Suprapubic skin (tissue), 4 donors: Measurements from ENCODE around the gene GEMIN5. TPM values are rescaled to one million over a fixed set of nuclear protein-coding genes. Genes with fewer than 3 reads are reported as not detected.
A peak's percentile ranks its signal among the peaks of the same experiment; 100 is the strongest.
"Not testable (repeated sequence)": the region's sequence is repeated elsewhere in the genome, so short reads cannot be mapped to it uniquely, and the experiment has no call there.

Experiments
- DNase-seq, 2 donors: peaks; one replicate each; pipeline ENCODE4 v3.0.0-alpha.2; 2019; ENCODE audit warnings: low spot score in 2 of 2
- H3K27ac ChIP-seq: fragments of 200-600 bp; sonication (generic); one replicate; pipeline ENCODE4 v1.5.1; 2019
- H3K27me3 ChIP-seq: fragments of 200-600 bp; sonication (generic); one replicate; pipeline ENCODE4 v1.5.1; 2019
- H3K36me3 ChIP-seq: fragments of 200-600 bp; sonication (generic); one replicate; pipeline ENCODE4 v1.5.1; 2019
- H3K4me1 ChIP-seq: fragments of 200-600 bp; sonication (generic); one replicate; pipeline ENCODE4 v1.5.1; 2019
- H3K4me3 ChIP-seq: fragments of 200-600 bp; sonication (generic); one replicate; pipeline ENCODE4 v1.5.1; 2019; ENCODE audit warnings: mild to moderate bottlenecking
- H3K9me3 ChIP-seq: fragments of 200-600 bp; sonication (generic); one replicate; pipeline ENCODE4 v1.5.1; 2019
- CTCF ChIP-seq, 2 donors: fragments of 200-600 bp in 1 of 2; fragments of 450-650 bp in 1 of 2; sonication (generic) in 1 of 2; IDR thresholded peaks; one replicate each; pipeline ENCODE4 v1.5.1; 2016 to 2019; ENCODE audit warnings: antibody characterized with exemption in 2 of 2, mild to moderate bottlenecking in 1 of 2, moderate library complexity in 1 of 2
- EP300 ChIP-seq: sonication (generic); formaldehyde crosslinking; IDR thresholded peaks from one replicate; pipeline ENCODE4 v1.6.1; 2017; ENCODE audit warnings: antibody characterized with exemption
- POLR2A ChIP-seq, 2 donors: fragments of 450-650 bp; IDR thresholded peaks; one replicate each; pipeline ENCODE4 v1.6.1; 2017; ENCODE audit warnings: antibody characterized with exemption in 2 of 2, mild to moderate bottlenecking in 2 of 2, moderate library complexity in 2 of 2
- POLR2AphosphoS5 ChIP-seq, 3 donors: sonication (generic); formaldehyde crosslinking; IDR thresholded peaks; one replicate each; pipeline ENCODE4 v1.6.1; 2017; ENCODE audit warnings: antibody characterized with exemption in 3 of 3
- WGBS: methylation state at CpG from one replicate; pipeline ENCODE4 v1.1.5; 2018; 5-methylcytosine and 5-hydroxymethylcytosine counted together
- total RNA-seq, 4 donors: library from RNA; depleted of rRNA; stranded (reverse); fragments of >200 nt; gene quantifications; one replicate each; pipeline ENCODE4 v1.1.0, GENCODE V29; 2016

The GEMIN5 gene
- total RNA-seq, 4 donors from 2014 or later: 14.7 to 26.8 (median 17.9) TPM

- peaks cover 79% of the 10 kb centered on the region for H3K36me3 ChIP-seq
- no peak for TF ChIP-seq EP300
- H3K4me3 ChIP-seq: no peak overlapping the region
- no peaks in the 10 kb centered on the region for H3K27me3 ChIP-seq
- H3K9me3 ChIP-seq: no peaks in the 10 kb centered on the region
- no peak overlapping the region for H3K27ac ChIP-seq
- H3K4me1 ChIP-seq: no peaks in the 10 kb centered on the region
- DNase-seq: no peak
- WGBS: 85% methylated on average over 4 of the region's 4 CpGs
Measured at GRCh38 chr5:154917757-154918156, 20.3 kb downstream of the GEMIN5 start.

GRCh38 chr5:154916874-154917273, 21.1 kb downstream of the GEMIN5 start:
- no peak overlapping the region for H3K4me3 ChIP-seq
- peaks cover 82% of the 10 kb centered on the region for H3K36me3 ChIP-seq
- 77% methylated on average over 3 of the region's 3 CpGs for whole genome bisulfite sequencing
- no peak for DNase-seq
- no peaks in the 10 kb centered on the region for H3K4me1 ChIP-seq
- H3K27me3 ChIP-seq: no peaks in the 10 kb centered on the region
- H3K9me3 ChIP-seq: no peaks in the 10 kb centered on the region
- TF ChIP-seq POLR2AphosphoS5 (IDR thresholded peaks at IDR 0.05): no peak
- TF ChIP-seq CTCF (IDR thresholded peaks at IDR 0.05): no peak
- no peak for TF ChIP-seq POLR2A (IDR thresholded peaks at IDR 0.05)
- no peak overlapping the region for H3K27ac ChIP-seq

GRCh38 chr5:154905601-154906000, 32.4 kb downstream of the GEMIN5 start:
- not testable (repeated sequence) for H3K27ac ChIP-seq, H3K27me3 ChIP-seq, H3K9me3 ChIP-seq, H3K4me3 ChIP-seq, H3K4me1 ChIP-seq, DNase-seq
- WGBS: 81% methylated on average over 7 of the region's 7 CpGs
- peaks cover 82% of the 10 kb centered on the region for H3K36me3 ChIP-seq

- no peak overlapping the region for H3K4me3 ChIP-seq
- TF ChIP-seq CTCF (IDR thresholded peaks at IDR 0.05) (no peak), POLR2A (IDR thresholded peaks at IDR 0.05) (no peak)
- WGBS: 86% methylated on average over 6 of the region's 6 CpGs
- DNase-seq: no peak
- H3K27ac ChIP-seq: peak overlapping the region; percentile 24
- peaks cover 87% of the 10 kb centered on the region for H3K36me3 ChIP-seq
- no peaks in the 10 kb centered on the region for H3K27me3 ChIP-seq
- no peaks in the 10 kb centered on the region for H3K9me3 ChIP-seq
- H3K4me1 ChIP-seq: peaks cover 3% of the 10 kb centered on the region
Measured at GRCh38 chr5:154901913-154902312, 36.1 kb downstream of the GEMIN5 start.

GRCh38 chr5:154901276-154901675, 36.7 kb downstream of the GEMIN5 start:
- Histone ChIP-seq H3K9me3 (no peaks in the 10 kb centered on the region), H3K4me3 (no peak overlapping the region), H3K4me1 (peaks cover 7% of the 10 kb centered on the region), H3K27ac (peak overlapping the region; percentile 90), H3K36me3 (peaks cover 88% of the 10 kb centered on the region), H3K27me3 (no peaks in the 10 kb centered on the region)
- TF ChIP-seq POLR2AphosphoS5 (IDR thresholded peaks at IDR 0.05): no peak
- no peak for TF ChIP-seq POLR2A (IDR thresholded peaks at IDR 0.05)
- no peak for TF ChIP-seq CTCF (IDR thresholded peaks at IDR 0.05)
- no peak for TF ChIP-seq EP300
- 81% methylated on average over 2 of the region's 2 CpGs for WGBS
- DNase-seq: no peak

GRCh38 chr5:154900066-154900465, 37.9 kb downstream of the GEMIN5 start:
- Histone ChIP-seq H3K4me1 (peaks cover 8% of the 10 kb centered on the region), H3K4me3 (no peak overlapping the region), H3K27me3 (no peaks in the 10 kb centered on the region), H3K36me3 (peaks cover 89% of the 10 kb centered on the region), H3K27ac (peak overlapping the region; percentile 90), H3K9me3 (no peaks in the 10 kb centered on the region)
- no peak for TF ChIP-seq CTCF (IDR thresholded peaks at IDR 0.05)
- TF ChIP-seq POLR2A (IDR thresholded peaks at IDR 0.05): no peak
- no peak for TF ChIP-seq EP300
- no peak for TF ChIP-seq POLR2AphosphoS5 (IDR thresholded peaks at IDR 0.05)
- DNase-seq: no peak
- 70% methylated on average over 1 of the region's 1 CpG for WGBS
